Aorta (tissue), 5 donors: ENCODE results near the gene JPT1. TPM values are rescaled to one million over a fixed set of nuclear protein-coding genes. Genes with fewer than 3 reads are reported as not detected.
"Not testable (repeated sequence)": the region's sequence is repeated elsewhere in the genome, so short reads cannot be mapped to it uniquely, and the experiment has no call there.

Experiments used
- ATAC-seq: fragments of 200-7000 bp; cut with Tn5 transposase; one replicate; pipeline ENCODE4 v1.9.1; 2022; ENCODE audit warnings: moderate library complexity; ENCODE audit not compliant: low FRiP score
- DNase-seq, 2 donors: peaks; one replicate each; pipeline ENCODE4 v3.0.0-alpha.2; 2020
- H3K27ac ChIP-seq, 2 donors: one replicate each; pipeline ENCODE4 v1.5.1; 2013; ENCODE audit warnings: low read length in 2 of 2, mild to moderate bottlenecking in 2 of 2, moderate library complexity in 2 of 2, control low read depth in 1 of 2, inconsistent platforms in 1 of 2, low read depth in 1 of 2
- H3K27me3 ChIP-seq, 2 donors: one replicate each; pipeline ENCODE4 v1.6.1; 2013; ENCODE audit warnings: control low read depth in 1 of 2, low read length in 1 of 2, mild to moderate bottlenecking in 1 of 2, moderate library complexity in 1 of 2; ENCODE audit not compliant: insufficient read depth in 2 of 2, control insufficient read depth in 1 of 2
- H3K36me3 ChIP-seq, 2 donors: one replicate each; pipeline ENCODE4 v1.6.1; 2013; ENCODE audit warnings: control low read depth in 1 of 2, low read length in 1 of 2, mild to moderate bottlenecking in 1 of 2; ENCODE audit not compliant: insufficient read depth in 2 of 2, control insufficient read depth in 1 of 2
- H3K4me1 ChIP-seq, 2 donors: one replicate each; pipeline ENCODE4 v1.6.1; 2013; ENCODE audit warnings: low read length in 2 of 2, control low read depth in 1 of 2, mild to moderate bottlenecking in 1 of 2, moderate library complexity in 1 of 2; ENCODE audit not compliant: insufficient read depth in 2 of 2, control insufficient read depth in 1 of 2
- H3K4me3 ChIP-seq, 2 donors: one replicate each; pipeline ENCODE4 v1.5.1; 2013; ENCODE audit warnings: low read length in 2 of 2, control low read depth in 1 of 2, mild to moderate bottlenecking in 1 of 2
- H3K9me3 ChIP-seq: one replicate; pipeline ENCODE4 v1.6.1; 2013; ENCODE audit warnings: mild to moderate bottlenecking, low read length; ENCODE audit not compliant: control insufficient read depth
- WGBS, 2 donors: extraction: QIAGEN DNeasy Blood & Tissue Kit; methylation state at CpG; one replicate each; pipeline ENCODE4 v1.1.7; 2013; 5-methylcytosine and 5-hydroxymethylcytosine counted together
- intact Hi-C, 2 donors: fragments of 100-400 bp; cut with DNase I; formaldehyde crosslinking; loops; one replicate each; pipeline versions ENCODE4 v1.14.2 to v1.15.0; 2022
- polyA plus RNA-seq, 2 donors: library from polyadenylated mRNA; stranded (reverse); fragments of 200-250 nt; gene quantifications; one replicate each; pipeline ENCODE4 v1.2.3, GENCODE V29; 2013
- total RNA-seq, 2 donors: library from RNA; stranded (reverse); fragmentation: NEBNext Ultra II Directional; extraction: Animal tissue kit (Norgen Biotek cat#: 25700); gene quantifications; one replicate each; pipeline ENCODE4 v1.2.1, GENCODE V29; 2021
- donor health status: healthy with polysubstance abuse.
- donor health status: Bipolar disorder and iron deficiency.
- donor health status: DM: no; HTN: no; CAD: no.
- donor health status: DM: no; HTN: no; CAD: no.
- donor health status: DM: yes; HTN: yes; CAD: no.

JPT1 gene
- total and polyA plus RNA-seq, 4 donors, result 10.8 to 144 (median 17.2) TPM

DNA sequence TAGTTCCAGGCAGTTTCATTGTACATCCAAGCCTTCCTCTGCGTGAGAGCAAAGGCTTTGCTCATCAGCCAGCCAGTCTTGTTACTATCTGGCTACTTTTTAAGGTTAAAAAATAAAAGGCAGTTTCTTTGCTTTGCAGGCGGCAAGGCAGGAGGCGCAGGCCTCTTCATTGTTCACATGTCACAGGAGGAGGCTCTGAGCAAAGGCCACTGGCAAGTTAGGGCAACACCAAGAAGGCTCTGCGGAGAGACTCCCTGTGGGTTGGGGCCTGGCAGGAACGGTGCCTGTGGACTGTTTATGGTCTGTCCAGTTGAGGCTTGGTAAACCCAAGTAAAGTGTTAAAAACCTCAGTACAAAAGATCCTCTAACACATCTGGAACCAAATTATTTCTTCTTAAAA is 18.9 kb downstream of the JPT1 start:
- intact Hi-C loops, result no loop called here
- Histone ChIP-seq H3K4me1 (no peaks in the 10 kb centered on the region), H3K27me3 (no peaks in the 10 kb centered on the region), H3K9me3 (no peaks in the 10 kb centered on the region), H3K4me3 (no peak overlapping the region), H3K36me3 (no peaks in the 10 kb centered on the region), H3K27ac (no peak overlapping the region)
- DNase-seq, result peak in 1 of 2 donors; percentile 23
- WGBS, 2 donors, result 85 to 87% methylated on average over 5 of the region's 5 CpGs
- no peak for ATAC-seq

- 86 to 87% methylated on average over 14 of the region's 14 CpGs for WGBS, 2 donors
- H3K4me3 ChIP-seq, intact Hi-C loops, H3K27me3 ChIP-seq, ATAC-seq, H3K36me3 ChIP-seq, H3K27ac ChIP-seq, H3K4me1 ChIP-seq, H3K9me3 ChIP-seq: not testable (repeated sequence)
- peak in 1 of 2 donors; percentile 22 for DNase-seq
Observed at GRCh38 chr17:75133607-75134347, 20.5 kb downstream of the JPT1 start.

GRCh38 chr17:75133001-75133400 is 21.3 kb downstream of the JPT1 start:
- intact Hi-C loops, result no loop called here
- peak in 1 of 2 donors; percentile 35 for DNase-seq
- WGBS, 2 donors, result 92 to 96% methylated on average over 3 of the region's 3 CpGs
- ATAC-seq, result no peak
- H3K4me3 ChIP-seq, result no peak overlapping the region
- H3K4me1 ChIP-seq, result no peaks in the 10 kb centered on the region
- no peak overlapping the region for H3K27ac ChIP-seq
- H3K27me3 ChIP-seq, result no peaks in the 10 kb centered on the region
- no peaks in the 10 kb centered on the region for H3K9me3 ChIP-seq
- no peaks in the 10 kb centered on the region for H3K36me3 ChIP-seq

DNA sequence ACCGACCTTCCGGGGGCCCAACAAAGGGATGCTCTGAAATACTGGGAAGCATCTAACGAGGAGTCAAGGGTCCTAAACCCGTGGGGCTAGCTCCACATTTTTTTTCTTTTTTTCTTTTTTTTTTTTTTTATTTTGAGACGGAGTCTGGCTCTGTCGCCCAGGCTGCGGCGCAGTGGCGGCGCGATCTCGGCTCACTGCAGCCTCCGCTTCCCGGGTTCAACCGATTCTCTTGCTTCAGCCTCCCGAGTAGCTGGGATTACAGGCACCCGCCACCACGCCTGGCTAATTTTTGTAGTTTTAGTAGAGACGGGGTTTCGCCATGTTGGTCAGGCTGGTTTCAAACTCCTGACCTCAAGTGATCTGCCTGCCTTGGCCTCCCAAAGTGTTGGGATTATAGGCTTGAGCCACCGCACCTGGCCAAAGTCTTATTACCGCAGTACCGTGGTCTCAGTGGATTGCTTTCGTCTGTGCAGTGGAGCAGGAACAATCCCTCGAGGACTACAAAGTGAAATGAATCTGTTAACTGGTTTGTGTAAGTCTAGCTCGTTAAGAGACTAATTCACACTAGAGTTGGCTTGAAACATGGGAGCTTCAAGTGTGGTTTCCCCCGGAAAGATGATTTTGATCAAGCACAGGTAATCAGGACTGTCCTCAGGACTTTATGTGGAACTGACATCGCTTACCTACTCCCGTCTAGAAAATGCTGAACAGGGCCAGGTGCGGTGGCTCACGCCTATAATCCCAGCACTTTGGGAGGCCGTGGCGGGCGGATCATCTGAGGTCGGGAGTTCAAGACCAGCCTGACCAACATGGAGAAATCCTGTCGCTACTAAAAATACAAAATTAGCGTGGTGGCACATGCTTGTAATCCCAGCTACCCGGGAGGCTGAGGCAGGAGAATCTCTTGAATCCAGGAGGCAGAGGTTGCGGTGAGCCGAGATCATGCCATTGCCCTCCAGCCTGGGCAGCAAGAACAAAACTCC is 22.0 kb downstream of the JPT1 start:
- H3K27me3 ChIP-seq, DNase-seq, ATAC-seq, H3K4me1 ChIP-seq, H3K9me3 ChIP-seq, intact Hi-C loops, H3K36me3 ChIP-seq: not testable (repeated sequence)
- WGBS, 2 donors, result 80 to 82% methylated on average over 39 to 40 of the region's 40 CpGs
- peak overlapping the region; percentile 16 to 78 for H3K27ac ChIP-seq
- peak overlapping the region; percentile 50 to 66 for H3K4me3 ChIP-seq

DNA sequence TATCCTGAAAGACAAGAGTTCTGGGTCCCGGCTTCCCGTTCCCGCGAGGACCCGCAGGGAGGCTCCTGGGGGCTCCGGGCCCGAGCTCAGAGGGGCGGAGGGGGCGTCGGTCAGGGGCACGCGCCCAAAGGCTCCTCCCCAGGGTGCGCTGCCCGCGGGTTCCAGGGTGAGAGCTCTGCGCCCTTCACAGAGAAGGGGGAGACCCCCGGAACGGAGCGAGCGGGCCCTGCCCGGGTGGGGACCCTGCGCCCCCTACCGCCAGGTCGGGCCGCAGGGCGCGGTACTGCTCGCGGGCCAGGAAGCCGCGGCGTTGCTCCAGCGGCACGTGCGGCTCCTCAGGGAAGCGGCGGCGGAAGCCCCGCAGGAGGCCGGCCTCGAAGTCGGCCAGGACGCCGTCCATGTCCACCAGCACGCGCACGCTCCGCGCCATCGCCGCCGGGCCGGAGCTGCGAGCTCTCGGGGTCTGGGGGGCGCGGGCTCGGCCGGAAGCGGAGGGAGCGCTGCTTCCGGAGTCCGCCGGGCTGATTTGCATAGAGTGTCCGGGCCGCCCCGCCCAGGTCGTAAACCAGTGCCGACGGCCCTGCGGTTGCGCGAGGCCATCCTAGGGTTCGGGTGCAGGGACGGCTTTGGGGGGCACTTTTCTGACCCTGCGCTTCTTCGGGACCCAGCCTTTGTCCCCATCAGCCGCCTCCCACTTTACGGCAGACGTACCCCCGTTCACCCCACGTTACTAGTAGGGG is 22.9 kb downstream of the JPT1 start, which contains the start of gene NT5C:
NT5C (minus strand) TSS at position 465 of the 740 bp plus-strand sequence; CDS start at position 430, 35 bp downstream.
- peak within 1 kb of the TSS; percentile 50 to 66 for H3K4me3 ChIP-seq
- no peaks in the 10 kb centered on the region for H3K9me3 ChIP-seq
- H3K4me1 ChIP-seq, result no peaks in the 10 kb centered on the region
- no peaks in the 10 kb centered on the region for H3K36me3 ChIP-seq
- ATAC-seq (peak; percentile 89), DNase-seq (peak; percentile 89 to 94)
- 0 to 1% methylated on average over 49 to 82 of the region's 82 CpGs for WGBS, 2 donors
- peak within 1 kb of the TSS; percentile 16 to 78 for H3K27ac ChIP-seq
- intact Hi-C loops, result no loop called here
- H3K27me3 ChIP-seq, result no peaks in the 10 kb centered on the region

DNA sequence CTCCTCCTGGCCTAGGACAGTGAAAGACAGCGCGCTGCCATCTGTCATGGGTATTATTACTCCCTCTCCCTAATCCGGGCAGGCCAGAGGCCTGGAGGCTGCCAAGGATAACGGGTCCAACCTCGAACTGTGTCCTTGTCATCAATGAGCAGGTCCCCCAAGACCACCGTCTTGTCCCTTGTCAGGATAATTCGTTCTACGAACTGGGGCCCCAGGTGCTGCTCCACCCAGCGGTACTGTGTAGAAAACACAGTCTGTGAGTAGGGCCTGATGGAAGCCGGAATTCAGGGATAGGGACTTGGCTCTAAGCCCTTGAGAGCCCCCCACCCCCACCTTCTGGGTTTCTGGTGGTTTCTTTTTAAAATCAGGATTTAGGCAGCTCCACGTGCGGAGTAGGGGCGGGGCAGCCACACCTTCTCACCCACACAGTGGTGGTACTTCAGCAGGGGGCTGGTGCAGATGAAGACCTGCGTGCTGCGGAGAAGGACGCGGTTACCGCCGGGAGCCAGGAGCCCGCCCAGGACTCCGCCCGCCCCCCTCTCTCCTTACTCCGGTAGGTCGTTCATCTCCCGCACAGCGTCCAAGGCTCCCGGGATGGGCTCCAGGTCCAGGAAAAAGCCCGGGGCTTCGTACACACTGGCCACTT is 23.6 kb downstream of the JPT1 start:
- no peaks in the 10 kb centered on the region for H3K9me3 ChIP-seq
- H3K4me1 ChIP-seq, result no peaks in the 10 kb centered on the region
- H3K27me3 ChIP-seq, result no peaks in the 10 kb centered on the region
- DNase-seq (peak; percentile 60 to 83), ATAC-seq (peak; percentile 53)
- peak overlapping the region; percentile 50 to 66 for H3K4me3 ChIP-seq
- WGBS, 2 donors, result 12 to 13% methylated on average over 29 of the region's 29 CpGs
- H3K36me3 ChIP-seq, result no peaks in the 10 kb centered on the region
- peak overlapping the region in 1 of 2 donors; percentile 45 for H3K27ac ChIP-seq
- intact Hi-C loops, result no loop called here

- Histone ChIP-seq H3K9me3 (no peaks in the 10 kb centered on the region), H3K4me3 (no peak overlapping the region), H3K4me1 (no peaks in the 10 kb centered on the region), H3K27ac (no peak overlapping the region), H3K27me3 (no peaks in the 10 kb centered on the region), H3K36me3 (no peaks in the 10 kb centered on the region)
- 81 to 82% methylated on average over 24 of the region's 24 CpGs for WGBS, 2 donors
- ATAC-seq (no peak), DNase-seq (no peak)
- intact Hi-C loops, result no loop called here
Observed at GRCh38 chr17:75130059-75130631, 24.2 kb downstream of the JPT1 start.

DNA sequence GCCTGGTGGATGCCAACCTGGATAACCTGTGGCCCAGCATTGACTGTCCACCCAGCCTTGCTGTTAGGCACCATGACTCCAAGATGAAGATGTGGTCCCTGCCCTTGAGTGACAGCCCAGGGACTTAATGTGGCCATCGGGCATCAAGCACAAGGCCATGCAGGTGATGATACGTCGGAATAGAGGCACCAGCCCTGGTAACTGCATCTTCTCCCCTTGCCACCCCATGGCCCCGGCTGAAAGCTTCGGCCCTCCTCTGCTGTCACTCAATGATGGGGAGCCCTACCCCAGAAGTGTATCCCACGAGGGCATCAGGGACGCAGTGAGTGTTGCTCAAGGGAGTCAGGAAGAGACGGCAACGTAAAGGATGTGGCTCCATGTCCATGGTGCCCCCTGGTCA is 24.7 kb downstream of the JPT1 start:
- DNase-seq, result no peak
- WGBS, 2 donors, result 86 to 89% methylated on average over 9 of the region's 9 CpGs
- H3K27me3 ChIP-seq, result no peaks in the 10 kb centered on the region
- intact Hi-C loops, result no loop called here
- H3K9me3 ChIP-seq, result no peaks in the 10 kb centered on the region
- ATAC-seq, result no peak
- H3K4me3 ChIP-seq, result no peak overlapping the region
- no peaks in the 10 kb centered on the region for H3K4me1 ChIP-seq
- no peaks in the 10 kb centered on the region for H3K36me3 ChIP-seq
- H3K27ac ChIP-seq, result no peak overlapping the region
